NCI-H146 (cell line): ENCODE results near the gene KAZN.
"Not testable (repeated sequence)": the region's sequence is repeated elsewhere in the genome, so short reads cannot be mapped to it uniquely, and the experiment has no call there.

Source experiments
- DNase-seq: peaks from one replicate; lab custom pipeline; 2025; lab: John Stamatoyannopoulos, UW

KAZN gene

GRCh38 chr1:15110867-15111230 is 512.4 kb downstream of the KAZN start:
- no peak for DNase-seq

- no peak for DNase-seq
Observed at GRCh38 chr1:15113146-15113545, 514.7 kb downstream of the KAZN start.

- DNase-seq, result no peak
Observed at GRCh38 chr1:15114884-15115283, 516.4 kb downstream of the KAZN start.

GRCh38 chr1:15115542-15116330 is 517.3 kb downstream of the KAZN start:
- DNase-seq, result no peak

- DNase-seq, result no peak
Observed at GRCh38 chr1:15116966-15117365, 518.5 kb downstream of the KAZN start.

- DNase-seq, result no peak
Observed at GRCh38 chr1:15117671-15118325, 519.3 kb downstream of the KAZN start.

GRCh38 chr1:15118579-15118978 is 520.1 kb downstream of the KAZN start:
- DNase-seq, result no peak

- DNase-seq, result no peak
Observed at GRCh38 chr1:15120251-15120945, 521.9 kb downstream of the KAZN start.

GRCh38 chr1:15122331-15122730 is 523.8 kb downstream of the KAZN start:
- no peak for DNase-seq

GRCh38 chr1:15123270-15123669 is 524.8 kb downstream of the KAZN start:
- DNase-seq, result peak; percentile 11

GRCh38 chr1:15123925-15124324 is 525.4 kb downstream of the KAZN start:
- DNase-seq, result no peak

GRCh38 chr1:15124362-15125100 is 526.0 kb downstream of the KAZN start:
- no peak for DNase-seq

GRCh38 chr1:15125101-15125745 is 526.7 kb downstream of the KAZN start:
- DNase-seq, result no peak

GRCh38 chr1:15128077-15128476 is 529.6 kb downstream of the KAZN start:
- DNase-seq, result no peak

- DNase-seq, result peak; percentile 51
Observed at GRCh38 chr1:15128520-15129313, 530.2 kb downstream of the KAZN start.

- no peak for DNase-seq
Observed at GRCh38 chr1:15129944-15130343, 531.5 kb downstream of the KAZN start.

- no peak for DNase-seq
Observed at GRCh38 chr1:15130607-15131006, 532.1 kb downstream of the KAZN start.

- DNase-seq, result peak; percentile 9
Observed at GRCh38 chr1:15132965-15133364, 534.5 kb downstream of the KAZN start.

GRCh38 chr1:15134285-15134684 is 535.8 kb downstream of the KAZN start:
- no peak for DNase-seq

GRCh38 chr1:15135604-15136003 is 537.1 kb downstream of the KAZN start:
- not testable (repeated sequence) for DNase-seq

GRCh38 chr1:15137809-15138208 is 539.3 kb downstream of the KAZN start:
- no peak for DNase-seq
